Measurements from ENCODE around the gene SNX17.

SNX17 gene

DNA sequence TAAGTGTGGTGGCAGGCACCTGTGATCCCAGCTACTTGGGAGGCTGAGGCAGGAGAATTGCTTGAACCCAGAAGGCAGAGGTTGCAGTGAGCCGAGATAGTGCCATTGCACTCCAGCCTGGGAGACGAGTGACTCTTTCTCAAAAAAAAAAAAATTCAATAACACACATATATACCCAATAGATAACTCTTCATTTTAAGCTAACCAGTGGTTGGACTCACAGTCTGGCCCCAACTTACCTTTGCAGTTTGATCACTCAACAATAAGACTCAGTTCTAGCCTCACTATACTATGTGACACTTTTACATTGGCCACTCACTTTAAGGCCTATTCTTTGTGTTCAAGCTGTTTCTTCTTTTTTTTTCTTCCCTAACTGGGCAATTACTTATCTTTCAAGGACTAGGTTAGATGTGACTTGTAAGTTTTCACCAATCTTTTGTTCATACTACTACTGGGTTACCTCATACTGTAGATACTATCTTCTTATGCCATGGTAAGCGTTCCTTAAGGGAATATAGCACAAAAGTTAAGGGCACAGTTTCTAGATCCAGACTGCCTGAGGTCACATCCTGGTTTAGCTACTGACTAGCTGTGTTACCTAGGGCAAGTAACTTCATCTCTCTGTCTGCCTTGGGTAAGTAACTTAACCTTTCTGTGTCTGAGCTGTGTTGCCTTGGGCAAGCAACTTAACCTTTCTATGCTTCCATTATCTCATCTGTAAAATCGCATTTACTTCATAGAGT is 7.6 kb upstream of the SNX17 start:
- no peak for DNase-seq (ENCODE audit: low read depth in 2 of 3, low spot score in 2 of 3)

DNA sequence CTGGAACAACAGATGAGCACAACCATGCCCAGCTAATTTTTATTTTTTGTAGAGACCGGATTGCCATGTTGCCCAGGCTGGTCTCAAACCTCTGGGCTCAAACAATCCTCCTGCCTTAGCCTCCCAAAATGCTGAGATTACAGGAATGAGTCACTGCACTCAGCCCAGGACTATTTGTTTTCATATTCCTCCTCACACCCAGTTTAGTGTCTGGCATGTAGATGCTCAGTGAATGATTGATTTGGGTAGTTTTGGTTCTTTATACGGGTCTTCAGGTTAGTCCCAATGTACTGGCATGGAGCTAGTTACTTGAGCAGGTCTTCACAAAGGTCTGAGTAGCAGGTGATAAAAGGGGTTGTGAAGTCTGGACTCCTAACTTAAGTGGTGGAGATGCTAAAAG is 6.5 kb upstream of the SNX17 start:
- no peak for DNase-seq (ENCODE audit: low read depth in 2 of 3, low spot score in 2 of 3)

GRCh38 chr2:27369471-27370025 is 868 bp upstream of the SNX17 start:
- peak in 1 of 3 experiments; percentile 28 for DNase-seq (ENCODE audit: low read depth in 2 of 3, low spot score in 2 of 3)

GRCh38 chr2:27370816-27371620 is 602 bp downstream of the SNX17 start:
- DNase-seq (ENCODE audit: low read depth in 2 of 3, low spot score in 2 of 3), result peak in 1 of 3 experiments; percentile 19

DNA sequence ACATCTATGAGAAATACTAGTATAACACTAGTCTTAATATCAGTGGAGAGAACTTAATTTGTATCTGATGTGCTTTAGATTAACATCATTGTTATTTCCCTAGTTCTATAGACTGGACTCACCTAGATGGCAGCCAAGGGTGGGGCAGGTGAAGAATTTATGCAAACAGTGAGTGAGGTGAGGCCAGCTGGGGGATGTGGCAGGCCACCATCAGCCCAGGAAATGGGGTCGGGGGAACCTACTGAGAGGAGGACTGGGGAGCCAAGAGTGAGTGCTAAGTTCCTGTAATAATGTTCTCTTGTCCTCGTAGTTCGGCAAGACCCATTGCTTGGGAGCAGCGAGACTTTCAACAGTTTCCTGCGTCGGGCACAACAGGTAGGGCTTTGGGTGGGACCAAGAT is 2.5 kb downstream of the SNX17 start:
- DNase-seq (ENCODE audit: low read depth in 2 of 3, low spot score in 2 of 3), result no peak

GRCh38 chr2:27373567-27373966 is 3.2 kb downstream of the SNX17 start:
- no peak for DNase-seq (ENCODE audit: low read depth in 2 of 3, low spot score in 2 of 3)

- DNase-seq (ENCODE audit: low read depth in 2 of 3, low spot score in 2 of 3), result no peak
These were observed 5.2 kb downstream of the SNX17 start for GRCh38 chr2:27375513-27376099.

DNA sequence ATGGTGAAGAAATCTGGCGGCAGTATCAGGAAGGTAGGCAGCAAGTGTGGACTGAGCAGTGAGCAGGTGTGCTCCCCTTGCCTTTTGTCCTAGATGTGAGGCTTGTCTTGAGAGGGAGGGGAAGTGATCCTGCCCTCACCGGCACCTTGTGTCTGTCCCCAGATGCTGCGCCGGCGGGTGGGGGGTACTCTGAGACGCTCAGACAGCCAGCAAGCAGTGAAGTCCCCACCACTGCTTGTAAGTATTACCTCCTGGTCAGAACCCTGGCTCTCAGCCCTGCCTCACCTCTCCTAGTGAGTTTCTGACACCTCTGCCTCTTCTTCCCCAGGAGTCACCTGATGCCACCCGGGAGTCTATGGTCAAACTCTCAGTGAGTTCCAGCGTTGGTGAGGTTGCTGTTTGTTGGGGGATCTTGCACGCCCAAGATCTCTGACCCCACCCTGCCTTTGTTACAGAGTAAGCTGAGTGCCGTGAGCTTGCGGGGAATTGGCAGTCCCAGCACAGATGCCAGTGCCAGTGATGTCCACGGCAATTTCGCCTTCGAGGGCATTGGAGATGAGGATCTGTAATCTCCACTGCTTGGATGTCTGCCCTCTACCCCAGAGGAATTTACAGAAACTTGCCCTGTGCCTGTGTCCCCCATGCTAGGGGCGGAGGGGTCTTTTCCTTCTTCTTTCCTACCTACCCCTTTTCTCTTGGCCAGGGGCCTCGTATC is 5.9 kb downstream of the SNX17 start:
- no peak for DNase-seq (ENCODE audit: low read depth in 2 of 3, low spot score in 2 of 3)

GRCh38 chr2:27376866-27377617 is 6.6 kb downstream of the SNX17 start:
- no peak for DNase-seq (ENCODE audit: low read depth in 2 of 3, low spot score in 2 of 3)

DNA sequence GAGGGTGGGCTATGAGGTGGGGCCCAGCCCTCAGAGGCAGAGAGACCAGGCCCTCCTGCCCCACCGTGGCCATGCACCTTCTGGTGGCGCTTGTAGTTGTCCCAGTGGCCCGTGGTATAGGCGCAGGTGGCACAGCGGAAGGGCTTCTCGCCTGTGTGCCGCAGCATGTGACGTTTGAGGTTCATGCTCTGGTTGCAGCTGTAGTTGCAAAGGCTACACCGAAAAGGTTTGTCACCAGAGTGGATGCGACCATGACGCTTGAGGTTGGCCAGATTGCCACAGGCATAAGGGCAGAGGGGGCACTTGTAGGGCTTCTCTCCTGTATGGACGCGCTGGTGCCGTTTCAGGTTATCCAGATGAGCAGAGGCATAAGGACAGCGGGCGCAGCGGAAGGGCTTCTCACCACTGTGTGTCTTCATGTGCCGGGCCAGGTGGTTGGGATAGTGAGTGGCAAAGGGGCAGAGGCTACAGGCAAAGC is 7.2 kb downstream of the SNX17 start:
- no peak for DNase-seq (ENCODE audit: low read depth in 2 of 3, low spot score in 2 of 3)

DNA sequence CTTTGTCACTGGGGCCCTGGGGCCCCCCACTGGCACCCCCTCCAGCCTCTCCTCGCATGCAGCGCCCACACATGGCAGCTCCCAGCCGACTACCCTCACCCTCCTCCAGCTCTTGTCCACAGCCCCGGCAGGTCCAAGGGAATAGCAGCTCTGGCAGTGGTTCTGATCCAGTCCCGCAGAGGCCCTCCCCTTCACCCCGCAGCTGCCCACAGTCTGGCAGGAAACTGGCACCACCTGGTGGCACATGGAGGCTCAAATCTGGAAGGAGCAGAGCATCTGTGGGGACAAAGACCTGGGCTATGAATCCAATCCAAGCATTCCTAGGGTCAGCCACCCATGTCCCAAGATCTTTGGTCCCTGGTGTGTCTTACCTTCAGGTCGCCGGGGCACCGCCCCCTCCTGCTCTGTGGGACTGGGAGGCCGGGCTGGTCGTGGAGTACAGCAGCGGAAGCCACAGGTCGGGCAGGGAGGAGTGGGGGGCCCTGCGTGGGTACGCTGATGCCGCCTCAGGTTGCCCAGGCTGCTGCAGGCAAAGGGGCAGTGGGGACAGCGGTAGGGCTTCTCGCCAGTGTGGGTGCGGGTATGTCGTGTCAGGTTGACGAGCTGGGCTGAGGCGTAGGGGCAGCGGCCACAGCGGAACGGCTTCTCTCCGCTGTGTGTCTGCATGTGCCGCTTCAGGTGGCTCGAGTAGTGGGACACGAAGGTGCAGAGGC is 7.8 kb downstream of the SNX17 start:
- no peak for DNase-seq (ENCODE audit: low read depth in 2 of 3, low spot score in 2 of 3)

DNA sequence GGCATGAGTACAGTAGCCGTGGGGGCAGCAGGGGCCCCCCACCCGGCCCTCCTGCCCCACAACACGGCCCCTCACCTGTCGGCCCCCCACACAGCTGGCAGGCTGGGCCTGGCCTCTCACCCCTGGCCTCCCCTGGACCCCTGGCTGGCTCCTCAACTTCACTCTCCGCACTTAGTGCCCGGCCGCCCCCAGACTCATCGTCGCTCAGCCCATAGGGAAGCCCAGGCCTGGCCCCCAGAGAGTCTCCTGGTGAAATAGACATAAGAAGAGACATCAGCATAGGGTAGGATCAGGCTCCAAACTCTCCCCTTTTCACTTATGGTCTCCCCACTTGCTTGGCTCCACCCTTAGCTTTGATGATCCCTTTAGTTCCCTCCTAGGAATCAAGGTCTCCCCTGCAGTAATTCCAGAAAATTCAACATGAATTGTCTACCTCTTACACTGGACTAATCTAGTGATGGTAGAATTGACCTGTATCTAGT is 8.4 kb downstream of the SNX17 start:
- no peak for DNase-seq (ENCODE audit: low read depth in 2 of 3, low spot score in 2 of 3)

- no peak for DNase-seq (ENCODE audit: low read depth in 2 of 3, low spot score in 2 of 3)
These were observed 9.0 kb downstream of the SNX17 start for GRCh38 chr2:27379383-27379835.

DNA sequence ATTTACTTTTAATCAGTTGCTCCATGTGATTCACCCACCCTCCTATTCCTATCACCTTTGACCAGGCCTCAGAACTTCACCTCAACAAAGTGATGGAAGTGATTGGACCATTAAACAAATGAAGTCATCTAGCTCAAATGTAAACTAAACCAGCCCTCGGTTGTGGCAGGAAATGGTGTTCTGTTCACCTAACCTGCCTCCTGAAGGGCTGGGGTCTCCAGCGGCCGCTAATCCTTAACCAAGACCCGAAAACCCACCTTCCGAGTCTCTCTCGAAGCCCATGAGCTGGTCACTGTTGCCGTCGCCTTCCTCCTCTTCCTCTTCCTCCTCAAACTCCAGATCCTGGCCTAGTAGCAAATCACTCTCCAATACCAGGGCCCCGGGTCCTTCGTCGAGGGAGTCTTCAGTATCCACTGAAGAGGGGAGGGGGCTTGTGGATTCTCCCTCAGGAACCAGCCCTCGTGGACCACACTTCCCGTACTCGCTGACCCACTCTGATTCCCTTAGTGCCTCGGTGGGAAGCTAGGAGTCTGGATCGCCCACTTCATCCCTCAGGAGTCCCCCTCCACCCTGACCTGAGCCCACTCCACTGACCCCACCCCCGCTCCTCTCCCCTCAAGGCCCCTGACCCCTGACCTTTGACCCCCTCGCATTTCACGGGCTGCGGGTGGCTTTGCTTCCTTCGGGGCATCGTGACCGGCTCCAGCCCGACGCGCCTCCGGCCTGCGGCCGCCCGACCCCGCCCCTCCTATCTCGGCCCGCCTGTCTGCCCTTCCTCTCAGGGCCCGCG is 9.6 kb downstream of the SNX17 start:
- no peak for DNase-seq (ENCODE audit: low read depth in 2 of 3, low spot score in 2 of 3)

DNA sequence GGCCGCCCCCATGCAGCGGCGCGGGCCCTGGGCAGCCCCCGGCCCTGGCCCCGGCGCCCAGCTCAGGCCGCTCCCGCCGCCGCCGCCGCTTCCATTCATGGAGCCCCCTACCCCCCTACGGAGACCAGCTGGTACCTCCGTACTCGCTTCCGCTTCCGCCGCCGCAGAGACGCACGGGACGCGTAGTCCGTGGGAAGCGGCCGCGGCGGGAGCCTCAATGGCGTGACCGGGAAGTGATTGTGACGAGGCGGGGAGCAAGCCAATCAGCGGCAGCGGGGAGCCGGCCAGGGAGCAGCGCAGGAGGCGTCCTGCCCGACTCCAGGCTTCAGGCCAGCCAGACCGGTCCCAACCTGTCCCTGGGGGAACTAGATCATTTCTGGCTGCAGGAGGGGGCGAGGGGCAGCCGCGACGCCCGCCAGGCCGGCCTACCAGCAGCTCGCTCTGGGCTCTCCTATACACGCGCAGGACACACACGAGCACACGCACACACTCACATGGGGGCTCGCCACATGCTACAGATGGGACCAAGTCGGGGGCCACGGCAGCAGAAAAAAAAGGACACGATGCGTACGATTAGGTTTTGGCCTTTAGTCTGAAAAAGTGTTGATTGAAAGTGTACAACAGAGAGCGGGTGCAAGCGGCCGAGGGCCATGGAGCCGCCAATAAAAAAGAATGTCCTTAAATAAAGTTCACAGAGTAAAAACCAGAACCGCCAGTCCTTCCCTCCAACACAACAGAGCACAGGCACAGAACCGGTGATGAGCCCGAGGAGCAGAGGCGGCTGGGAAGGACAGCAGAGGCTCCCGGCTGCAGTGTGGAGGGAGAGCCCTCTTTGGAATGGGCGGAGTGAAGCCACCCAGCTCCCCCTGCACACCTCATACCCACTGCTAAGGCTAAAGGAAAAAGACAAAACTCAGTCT is 10.5 kb downstream of the SNX17 start, which contains the start of gene ZNF513:
ZNF513 (minus strand) TSS at position 109 of the 920 bp plus-strand sequence. CDS start 208 bp downstream, outside the sequence.
- DNase-seq (ENCODE audit: low read depth in 2 of 3, low spot score in 2 of 3), result peak; percentile 75 to 80 (median 76)

DNA sequence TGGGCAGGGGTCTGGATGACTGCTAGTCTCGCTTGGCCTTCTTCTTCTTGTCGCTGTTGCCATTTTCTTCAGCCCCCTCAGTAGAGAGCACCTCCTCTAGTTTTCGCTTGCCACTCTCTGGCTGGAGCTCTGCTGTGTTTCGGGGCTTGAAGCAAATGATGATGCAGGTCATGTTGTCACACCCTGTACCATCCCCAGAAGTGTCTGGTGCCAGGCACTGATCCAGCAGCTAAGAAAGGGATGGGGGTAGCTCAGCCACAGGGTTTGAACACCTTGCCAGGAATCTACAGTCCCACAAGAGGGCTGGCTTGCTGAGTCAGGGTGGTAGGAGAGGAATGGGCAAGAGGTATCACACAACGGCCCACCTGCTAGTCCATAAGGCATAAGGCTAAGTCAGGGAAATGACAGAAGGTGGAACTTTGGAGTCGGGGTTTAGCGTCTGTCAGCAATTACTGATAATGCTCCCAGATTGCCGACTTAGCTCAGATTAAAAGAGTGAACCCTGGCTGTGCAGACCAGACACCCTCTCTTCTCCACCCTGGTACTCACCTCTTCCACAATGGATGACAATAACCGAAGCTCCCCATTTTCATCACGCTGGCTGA is 11.3 kb downstream of the SNX17 start:
- DNase-seq (ENCODE audit: low read depth in 2 of 3, low spot score in 2 of 3), result no peak

All from activated CD8-positive, alpha-beta memory T cell treated with anti-CD3 and anti-CD28 coated beads for 48 hours (primary cell).